GM21390 (cell line): ENCODE results near the gene ANGPTL4.

Experiments
- ATAC-seq: cut with Tn5 transposase; IDR thresholded peaks from one replicate; pipeline ENCODE4 v1.9.1; 2021; ENCODE audit not compliant: unreplicated experiment

The ANGPTL4 gene

DNA sequence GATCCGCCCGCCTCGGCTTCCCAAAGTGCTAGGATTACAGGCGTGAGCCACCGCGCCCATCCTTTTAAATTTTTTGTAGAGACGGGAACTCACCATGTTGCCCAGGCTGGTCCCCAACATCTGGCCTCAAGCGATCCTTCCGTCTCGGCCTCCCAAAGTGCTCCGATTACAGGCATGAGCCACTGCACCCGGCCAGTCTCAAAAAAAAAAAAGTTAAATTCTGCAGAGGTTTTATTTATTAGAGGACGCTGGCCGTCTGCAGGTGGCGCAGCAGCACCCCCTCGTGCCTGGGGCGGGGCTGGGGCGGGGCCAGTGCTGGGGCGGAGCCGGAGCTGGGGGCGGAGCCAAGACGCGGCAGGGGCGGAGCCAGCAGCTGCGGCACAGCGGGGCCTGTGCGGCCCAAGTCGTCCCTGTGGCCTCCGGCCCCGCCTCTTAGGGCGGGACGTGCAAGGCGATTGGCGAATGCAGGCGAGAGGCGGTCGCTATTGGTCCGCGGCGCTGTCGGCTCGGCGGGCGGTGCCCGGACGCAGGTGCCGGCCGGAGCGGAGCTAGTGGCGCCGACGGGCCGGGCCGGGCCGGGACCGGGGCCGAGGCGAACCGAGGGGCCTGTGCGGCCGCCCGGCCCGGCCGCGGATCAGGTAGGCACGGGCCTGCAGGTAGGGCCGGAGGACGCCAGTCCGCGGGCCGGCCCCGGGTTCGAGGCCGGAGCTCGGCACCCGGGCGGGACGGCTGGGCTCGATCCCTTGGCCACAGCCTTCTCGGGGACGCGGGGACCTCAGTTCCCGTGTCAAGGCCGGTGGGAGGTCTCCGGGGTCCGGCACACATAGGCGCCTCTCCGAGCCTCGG, 49.1 kb downstream of the ANGPTL4 start, which contains the start of gene MARCHF2:
MARCHF2 (plus strand) TSS at position 523 of the 846 bp plus-strand sequence. CDS start 8,536 bp downstream, outside the sequence.
- ATAC-seq = peak; percentile 98

DNA sequence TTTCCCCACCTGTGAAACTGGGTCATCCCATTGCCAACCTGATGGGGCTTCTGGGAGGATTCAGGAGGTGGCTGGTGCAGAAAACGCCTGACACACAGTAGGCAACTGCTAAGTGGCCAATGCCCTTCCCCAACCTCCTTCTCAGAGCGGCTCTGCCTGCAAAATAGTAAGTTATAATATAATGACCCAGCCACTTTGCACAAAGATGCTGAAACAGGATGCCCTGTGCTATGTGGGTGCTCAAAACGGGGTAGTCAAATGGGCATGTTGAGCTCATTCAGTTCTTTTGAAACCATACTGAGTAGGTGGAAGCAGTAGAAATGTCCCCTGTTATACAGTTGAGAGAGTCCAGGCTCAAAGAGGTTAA, 49.7 kb downstream of the ANGPTL4 start:
- ATAC-seq = peak; percentile 12

DNA sequence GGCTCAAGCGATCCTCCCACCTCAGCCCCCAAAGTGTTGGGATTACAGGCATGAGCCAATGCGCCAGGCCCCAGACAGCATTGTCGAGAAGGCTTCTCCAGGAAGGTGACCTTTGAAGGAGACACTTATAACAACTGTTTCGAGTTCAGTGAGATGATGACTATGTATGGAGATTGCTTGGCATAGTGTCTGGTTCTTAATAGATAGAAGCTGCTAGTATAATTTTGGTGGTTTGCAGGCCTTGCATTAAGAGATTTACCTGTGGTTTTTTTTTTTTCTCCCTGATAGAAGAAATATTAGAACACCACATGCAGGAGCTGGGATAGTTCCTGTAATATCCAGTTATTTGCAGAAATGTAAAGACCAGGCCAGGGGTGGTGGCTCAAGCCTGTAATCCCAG, 52.8 kb downstream of the ANGPTL4 start:
- ATAC-seq = no peak

DNA sequence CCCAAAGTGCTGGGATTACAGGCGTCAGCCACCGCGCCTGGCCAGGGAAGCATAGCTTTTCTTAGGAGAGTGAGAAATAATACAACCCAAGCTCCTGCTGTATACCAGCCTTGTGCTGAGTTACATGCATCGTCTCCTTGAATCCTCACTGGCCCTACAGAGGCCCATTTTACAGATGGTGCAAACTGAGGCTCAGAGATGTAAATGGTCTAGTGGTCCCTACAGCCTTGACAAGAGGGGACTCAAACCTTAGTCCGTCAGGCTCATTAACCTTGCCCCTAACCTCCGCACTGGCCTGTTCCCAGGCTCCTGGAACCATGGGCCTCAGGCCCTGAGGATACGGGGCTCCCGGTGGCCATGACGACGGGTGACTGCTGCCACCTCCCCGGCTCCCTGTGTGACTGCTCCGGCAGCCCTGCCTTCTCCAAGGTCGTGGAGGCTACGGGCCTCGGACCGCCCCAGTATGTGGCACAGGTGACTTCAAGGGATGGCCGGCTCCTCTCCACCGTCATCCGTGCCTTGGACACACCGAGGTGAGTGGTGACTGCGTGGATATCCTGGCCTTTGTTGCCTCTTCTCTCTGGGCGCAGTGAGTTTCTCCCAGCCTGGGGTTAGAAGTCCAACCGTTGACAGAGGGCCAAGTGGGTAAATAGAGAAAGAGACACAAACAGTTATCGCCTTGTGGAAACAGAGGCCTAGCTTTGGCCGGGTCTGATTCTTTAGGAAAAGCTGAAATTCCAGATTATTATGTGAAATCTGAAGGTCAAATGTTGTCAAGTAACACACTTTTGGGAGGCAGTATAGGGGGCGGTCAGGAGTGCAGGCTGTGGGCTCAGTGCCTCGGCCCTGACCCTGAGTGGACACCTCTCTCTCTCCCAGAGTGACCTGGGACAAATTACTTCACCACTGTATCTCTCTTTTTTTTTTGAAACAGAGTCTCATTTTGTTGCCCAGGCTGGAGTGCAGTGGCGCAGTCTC, 57.8 kb downstream of the ANGPTL4 start:
- no peak for ATAC-seq

DNA sequence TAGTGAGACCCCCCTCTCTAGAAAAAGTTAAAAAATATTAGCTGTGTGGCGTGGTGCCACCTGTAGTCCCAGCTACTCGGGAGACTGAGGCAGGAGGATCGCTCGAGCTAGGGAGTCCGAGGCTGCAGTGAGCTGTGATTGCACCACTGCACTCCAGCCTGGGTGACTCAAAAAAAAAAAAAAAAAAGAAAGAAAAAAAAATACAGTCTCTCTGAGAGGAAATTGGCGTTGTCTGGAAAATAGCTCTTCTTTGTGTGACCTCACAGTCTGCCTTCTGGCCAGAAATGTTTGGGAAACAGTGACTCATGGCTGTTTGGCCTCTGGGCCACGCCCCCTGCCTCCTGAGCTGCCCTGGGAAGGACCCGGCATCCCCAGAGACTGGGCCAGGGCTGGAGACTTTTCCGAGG, 59.9 kb downstream of the ANGPTL4 start:
- ATAC-seq = no peak
